GM12864 (cell line): ENCODE data around the gene EHBP1.
"Not testable (repeated sequence)": the region's sequence is repeated elsewhere in the genome, so short reads cannot be mapped to it uniquely, and the experiment has no call there.

Source experiments
- DNase-seq: peaks from one replicate; pipeline ENCODE4 v3.0.0-alpha.2; 2011; ENCODE audit warnings: low read depth
- H3K4me3 ChIP-seq: 2 replicates; pipeline ENCODE4 v1.5.1; 2011; ENCODE audit warnings: mild to moderate bottlenecking, low read depth, low read length, control low read depth
- TF ChIP-seq, protein P1 (sequence below): IDR thresholded peaks from 2 replicates; pipeline ENCODE4 v1.5.1; 2011; ENCODE audit warnings: low read depth, mild to moderate bottlenecking, moderate library complexity, low read length, control low read depth, inconsistent platforms; ENCODE audit errors: missing control alignments

Gene EHBP1

DNA sequence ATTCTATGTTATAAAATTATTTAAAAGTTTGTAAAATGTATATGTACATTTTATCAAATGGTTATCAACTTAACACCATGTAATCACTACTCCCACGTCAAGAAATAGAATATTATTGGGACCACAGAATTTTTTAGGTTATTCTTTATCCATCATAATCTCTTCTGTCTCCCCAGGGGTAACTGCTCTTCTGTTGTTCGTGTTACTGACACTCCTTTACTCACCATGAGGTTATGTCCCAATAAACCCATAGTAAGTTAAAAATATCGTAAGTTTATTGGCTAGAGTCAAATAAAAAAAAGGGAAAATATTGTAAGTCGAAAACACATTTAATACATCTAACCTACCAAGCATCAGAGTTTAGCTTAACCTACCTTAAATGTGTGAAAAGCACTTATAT, 359.1 kb downstream of the EHBP1 start:
- TF ChIP-seq, protein P1, sequence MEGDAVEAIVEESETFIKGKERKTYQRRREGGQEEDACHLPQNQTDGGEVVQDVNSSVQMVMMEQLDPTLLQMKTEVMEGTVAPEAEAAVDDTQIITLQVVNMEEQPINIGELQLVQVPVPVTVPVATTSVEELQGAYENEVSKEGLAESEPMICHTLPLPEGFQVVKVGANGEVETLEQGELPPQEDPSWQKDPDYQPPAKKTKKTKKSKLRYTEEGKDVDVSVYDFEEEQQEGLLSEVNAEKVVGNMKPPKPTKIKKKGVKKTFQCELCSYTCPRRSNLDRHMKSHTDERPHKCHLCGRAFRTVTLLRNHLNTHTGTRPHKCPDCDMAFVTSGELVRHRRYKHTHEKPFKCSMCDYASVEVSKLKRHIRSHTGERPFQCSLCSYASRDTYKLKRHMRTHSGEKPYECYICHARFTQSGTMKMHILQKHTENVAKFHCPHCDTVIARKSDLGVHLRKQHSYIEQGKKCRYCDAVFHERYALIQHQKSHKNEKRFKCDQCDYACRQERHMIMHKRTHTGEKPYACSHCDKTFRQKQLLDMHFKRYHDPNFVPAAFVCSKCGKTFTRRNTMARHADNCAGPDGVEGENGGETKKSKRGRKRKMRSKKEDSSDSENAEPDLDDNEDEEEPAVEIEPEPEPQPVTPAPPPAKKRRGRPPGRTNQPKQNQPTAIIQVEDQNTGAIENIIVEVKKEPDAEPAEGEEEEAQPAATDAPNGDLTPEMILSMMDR: no peak
- no peak overlapping the region for H3K4me3 ChIP-seq
- DNase-seq: no peak

DNA sequence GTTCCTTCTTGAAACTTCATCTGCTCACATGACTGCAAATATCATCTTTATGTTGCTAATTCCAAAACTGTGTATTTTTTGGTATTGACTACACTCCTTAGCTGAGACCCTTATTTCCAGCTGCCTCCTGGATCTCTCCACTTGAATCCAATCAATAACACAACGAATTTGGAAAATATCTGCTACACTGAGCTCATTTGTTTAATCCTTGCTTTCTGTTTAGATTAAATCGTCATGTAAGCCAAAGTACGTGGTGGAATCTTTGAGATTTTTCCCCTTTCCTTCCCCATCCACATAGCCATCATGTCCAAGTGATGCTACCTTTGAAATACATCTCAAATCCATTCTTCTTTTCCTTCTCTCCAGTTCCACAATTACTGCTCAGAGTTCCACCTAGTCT, 360.8 kb downstream of the EHBP1 start:
- TF ChIP-seq, protein P1: no peak
- no peak for DNase-seq
- no peak overlapping the region for H3K4me3 ChIP-seq

DNA sequence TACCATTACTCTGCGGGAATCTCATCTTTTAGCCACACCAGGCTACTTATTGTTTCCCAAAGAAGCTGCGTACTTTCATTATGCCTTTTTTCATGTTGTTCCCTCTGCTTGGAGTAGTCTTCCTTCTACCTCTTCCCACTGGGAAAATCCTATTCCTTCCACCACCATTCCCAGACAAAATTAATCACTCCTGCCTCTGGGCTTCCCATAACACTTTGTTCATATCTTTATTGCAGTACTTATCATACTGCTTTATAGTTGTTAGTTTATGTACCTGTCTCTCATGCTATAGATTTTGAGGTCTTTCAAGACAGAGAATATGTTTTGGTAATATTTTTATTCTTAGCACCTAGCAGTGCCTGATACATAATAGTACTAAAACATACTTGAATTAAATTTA, 361.3 kb downstream of the EHBP1 start:
- H3K4me3 ChIP-seq: no peak overlapping the region
- TF ChIP-seq, protein P1: no peak
- DNase-seq: no peak

DNA sequence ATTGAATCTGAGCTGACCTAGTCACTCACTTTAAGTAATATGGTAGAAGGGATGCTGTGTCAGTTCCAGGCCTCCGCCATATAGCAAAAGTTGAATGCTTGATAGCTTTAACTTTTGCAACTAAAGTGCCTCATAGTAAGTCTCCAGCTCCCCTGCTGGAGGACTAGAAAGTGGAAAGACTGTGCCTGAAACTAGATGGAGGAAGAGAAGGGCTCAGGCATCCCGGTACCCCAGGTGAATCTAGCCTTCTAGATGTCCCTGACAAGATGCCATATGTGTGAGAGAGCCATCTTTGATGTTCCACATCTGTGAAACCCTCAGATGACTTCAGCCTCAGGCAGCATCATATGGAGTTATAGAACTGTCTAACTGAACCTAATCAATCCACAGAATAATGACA, 366.2 kb downstream of the EHBP1 start:
- DNase-seq: no peak
- no peak overlapping the region for H3K4me3 ChIP-seq
- TF ChIP-seq, protein P1: no peak

DNA sequence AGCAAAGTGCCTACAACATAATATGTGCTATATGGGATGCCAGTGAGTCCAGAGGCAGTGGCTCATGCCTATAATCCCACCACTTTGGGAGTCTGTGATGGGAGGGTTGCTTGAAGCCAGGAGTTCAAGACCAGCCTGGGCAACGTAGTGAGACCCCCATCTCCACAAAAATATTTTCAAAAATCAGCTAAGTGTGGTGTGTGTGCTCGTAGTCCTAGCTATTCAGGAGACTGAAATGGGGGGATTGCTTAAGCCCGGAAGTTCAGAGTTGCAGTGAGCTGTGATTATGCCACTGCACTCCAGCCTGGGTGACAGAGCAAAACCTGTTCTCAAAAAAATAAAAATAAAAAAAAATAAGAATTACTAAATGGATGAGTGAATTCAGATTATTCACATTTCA, 368.5 kb downstream of the EHBP1 start:
- no peak overlapping the region for H3K4me3 ChIP-seq
- no peak for DNase-seq
- TF ChIP-seq, protein P1: no peak

DNA sequence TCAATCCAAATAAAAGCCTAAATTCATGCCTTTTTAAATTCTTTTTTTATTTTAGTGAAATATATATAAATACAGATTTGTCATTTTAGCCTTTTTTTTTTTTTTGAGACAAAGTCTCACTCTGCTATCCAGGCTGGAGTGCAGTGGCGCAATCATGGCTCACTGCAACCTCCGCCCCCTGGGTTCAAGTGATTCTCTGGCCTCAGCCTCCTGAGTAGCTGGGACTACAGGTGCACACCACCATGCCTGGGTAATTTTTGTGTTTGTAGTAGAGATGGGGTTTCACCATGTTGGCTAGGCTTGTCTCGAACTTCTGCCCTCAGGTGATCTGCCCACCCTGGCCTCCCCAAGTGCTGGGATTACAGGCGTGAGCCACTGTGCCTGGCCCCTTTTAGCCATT, 368.9 kb downstream of the EHBP1 start:
- H3K4me3 ChIP-seq, DNase-seq: not testable (repeated sequence)

DNA sequence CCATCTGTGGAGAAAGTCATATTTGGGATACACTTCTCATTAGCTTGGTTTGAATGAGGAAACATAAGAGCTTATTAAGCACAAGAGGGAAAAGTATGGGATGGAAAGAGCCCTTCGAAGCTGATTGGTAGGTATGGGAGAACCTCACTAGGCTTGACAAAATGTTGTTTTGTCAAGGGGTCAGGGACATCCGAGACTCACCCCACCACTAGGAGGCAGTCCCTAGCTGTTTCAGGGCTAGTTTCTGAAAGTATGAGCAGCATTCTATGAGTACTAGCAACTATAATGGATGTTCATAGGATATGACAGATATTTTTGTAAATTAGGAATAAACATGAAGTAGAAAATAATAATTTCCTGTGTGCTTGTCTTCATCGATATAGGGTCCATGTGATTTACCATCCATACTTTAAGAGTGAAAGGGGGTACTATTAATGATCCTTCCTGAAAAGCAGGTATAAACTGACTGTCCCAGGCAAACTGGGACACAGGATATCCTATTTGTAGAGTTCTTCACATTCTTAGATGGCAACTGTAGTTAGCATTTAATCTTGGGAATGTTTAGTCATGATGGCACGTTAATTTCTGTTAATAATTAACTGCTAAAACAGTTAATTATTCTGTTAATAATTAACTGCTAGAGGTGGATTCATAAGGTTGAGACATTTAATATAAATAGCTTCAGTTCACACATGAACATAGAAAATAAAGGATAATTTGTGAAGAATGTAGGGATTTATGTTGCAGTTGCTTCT, 373.5 kb downstream of the EHBP1 start:
- no peak for DNase-seq
- H3K4me3 ChIP-seq: no peak overlapping the region
- TF ChIP-seq, protein P1: peak; percentile 60
